A673 (cell line): Measurements from ENCODE around the gene SCTR. TPM values are rescaled to one million over a fixed set of nuclear protein-coding genes. Genes with fewer than 3 reads are reported as not detected.

Experiments
- BruUV-seq: library from RNA; stranded (reverse); fragments of 400-500 nt; replicated peaks from 2 replicates; lab custom pipeline; 2021; lab: Mats Ljungman, UMichigan
- CTCF ChIA-PET: fragments of 300-600 bp; sonication (Branson Sonifier 250); formaldehyde crosslinking; loops from one replicate; lab custom pipeline; 2022; ENCODE audit warnings: antibody characterized with exemption; lab: Charles Lee
- POLR2A ChIA-PET: fragments of 300-600 bp; sonication (Branson Sonifier 250); formaldehyde crosslinking; loops from one replicate; lab custom pipeline; 2022; ENCODE audit warnings: antibody characterized with exemption; ENCODE audit not compliant: low non-redundant PET; lab: Charles Lee
- DNase-seq: peaks from one replicate; pipeline ENCODE4 v3.0.0-alpha.2; 2015; ENCODE audit warnings: low spot score
- H3K27ac ChIP-seq: fragments of 200-600 bp; sonication (generic); 2 replicates; pipeline ENCODE4 v1.5.1; 2016; ENCODE audit warnings: mixed run types, low read depth, mild to moderate bottlenecking, mixed read lengths, antibody characterized with exemption, low read length; ENCODE audit not compliant: poor library complexity, severe bottlenecking
- H3K27me3 ChIP-seq: fragments of 200-600 bp; sonication (generic); replicated peaks from 2 replicates; pipeline ENCODE4 v1.6.1; 2017; ENCODE audit warnings: mixed run types, low read depth, mild to moderate bottlenecking, mixed read lengths, antibody characterized with exemption, low read length; ENCODE audit not compliant: insufficient read depth, poor library complexity
- H3K36me3 ChIP-seq: fragments of 200-600 bp; sonication (generic); 2 replicates; pipeline ENCODE4 v1.6.1; 2016; ENCODE audit warnings: mixed run types, mild to moderate bottlenecking, mixed read lengths, antibody characterized with exemption, low read length; ENCODE audit not compliant: insufficient read depth, poor library complexity, severe bottlenecking
- H3K4me1 ChIP-seq: fragments of 200-600 bp; sonication (generic); 2 replicates; pipeline ENCODE4 v1.6.1; 2017; ENCODE audit warnings: mixed run types, mild to moderate bottlenecking, mixed read lengths, antibody characterized with exemption, low read length; ENCODE audit not compliant: insufficient read depth, poor library complexity, severe bottlenecking
- H3K4me3 ChIP-seq: fragments of 200-600 bp; sonication (generic); 2 replicates; pipeline ENCODE4 v1.5.1; 2016; ENCODE audit warnings: low read depth, mixed run types, mild to moderate bottlenecking, mixed read lengths, low read length; ENCODE audit not compliant: poor library complexity, severe bottlenecking
- H3K9me3 ChIP-seq: fragments of 200-600 bp; sonication (generic); 2 replicates; pipeline ENCODE4 v1.6.1; 2016; ENCODE audit warnings: mixed run types, low read depth, mild to moderate bottlenecking, mixed read lengths, antibody characterized with exemption, low read length; ENCODE audit not compliant: poor library complexity, severe bottlenecking
- EZH2 ChIP-seq: fragments of 200-600 bp; sonication (generic); IDR thresholded peaks from 2 replicates; pipeline ENCODE4 v1.6.1; 2017; ENCODE audit warnings: borderline replicate concordance, low read depth, mild to moderate bottlenecking, mixed read lengths, antibody characterized with exemption, low read length; ENCODE audit not compliant: poor library complexity, severe bottlenecking
- intact Hi-C: fragments of 100-400 bp; cut with micrococcal nuclease; formaldehyde crosslinking; loops from one replicate; pipeline ENCODE4 v1.10.0; 2022; ENCODE audit not compliant: unreplicated experiment
- total RNA-seq: library from RNA; stranded (reverse); gene quantifications from 2 replicates; pipeline ENCODE4 v1.2.3, GENCODE V29; 2021
- TF ChIP-seq, protein P1 (sequence below): fragments of 300-800, 200-600 bp; sonication (generic); conservative IDR thresholded peaks from 2 replicates; pipeline ENCODE4 v1.5.1; 2017; ENCODE audit warnings: low read depth, mild to moderate bottlenecking, antibody characterized with exemption, low read length, moderate library complexity, mixed read lengths

SCTR gene
- total RNA-seq, 1 experiment from 2014 or later, result not detected

DNA sequence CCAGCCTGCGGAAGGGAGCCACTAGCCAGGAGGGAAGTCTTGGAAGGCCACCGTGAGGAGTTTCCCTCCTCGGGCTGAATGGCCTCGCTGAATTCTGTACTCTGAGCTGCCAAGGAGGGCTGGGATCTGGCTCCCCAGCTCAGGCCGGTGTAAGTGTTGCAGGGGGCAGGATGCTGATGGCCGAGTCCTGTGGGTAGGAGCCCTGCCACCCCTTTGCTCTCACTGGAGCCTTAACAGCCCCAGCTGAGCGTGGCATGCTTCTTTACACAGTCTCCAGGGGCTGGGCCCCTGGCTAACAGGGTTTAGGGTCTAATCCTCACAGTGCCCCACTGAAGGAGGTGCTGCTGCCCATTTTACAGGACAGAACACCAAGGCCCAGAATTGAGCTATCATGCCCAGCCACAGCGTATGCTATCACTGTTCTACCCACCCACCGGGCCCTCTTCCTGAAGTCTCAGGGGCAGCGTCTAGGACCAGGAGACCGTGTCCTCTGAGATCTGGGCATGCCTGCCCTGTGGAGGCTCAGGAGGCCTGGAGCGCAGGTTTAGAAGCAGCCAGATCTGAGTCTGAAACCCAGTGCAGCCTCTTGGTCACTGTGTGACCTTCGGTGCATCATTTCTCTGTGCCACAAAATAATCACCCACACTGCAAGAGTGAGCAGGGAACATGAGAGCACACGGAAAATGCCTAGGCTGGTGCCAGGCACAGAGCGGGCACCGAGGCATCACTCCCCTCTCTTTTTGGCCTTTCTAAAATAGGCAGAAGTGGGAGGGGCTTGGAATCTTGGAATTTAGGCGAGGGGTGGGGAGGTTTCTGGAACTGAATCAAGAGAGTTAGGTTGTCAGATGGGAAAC, 49.7 kb downstream of the SCTR start:
- intact Hi-C loops, result loop anchor here (5.0 to 10.0 kb wide), 3 partner anchors 242 to 592 kb away; no protein-coding TSS in a partner anchor
- Histone ChIP-seq H3K4me3 (no peak overlapping the region), H3K9me3 (no peaks in the 10 kb centered on the region), H3K36me3 (no peaks in the 10 kb centered on the region), H3K27me3 (no peaks in the 10 kb centered on the region), H3K27ac (no peak overlapping the region), H3K4me1 (peaks cover 11% of the 10 kb centered on the region)
- ChIA-PET POLR2A (no interaction called here), CTCF (no interaction called here)
- TF ChIP-seq, protein P1, sequence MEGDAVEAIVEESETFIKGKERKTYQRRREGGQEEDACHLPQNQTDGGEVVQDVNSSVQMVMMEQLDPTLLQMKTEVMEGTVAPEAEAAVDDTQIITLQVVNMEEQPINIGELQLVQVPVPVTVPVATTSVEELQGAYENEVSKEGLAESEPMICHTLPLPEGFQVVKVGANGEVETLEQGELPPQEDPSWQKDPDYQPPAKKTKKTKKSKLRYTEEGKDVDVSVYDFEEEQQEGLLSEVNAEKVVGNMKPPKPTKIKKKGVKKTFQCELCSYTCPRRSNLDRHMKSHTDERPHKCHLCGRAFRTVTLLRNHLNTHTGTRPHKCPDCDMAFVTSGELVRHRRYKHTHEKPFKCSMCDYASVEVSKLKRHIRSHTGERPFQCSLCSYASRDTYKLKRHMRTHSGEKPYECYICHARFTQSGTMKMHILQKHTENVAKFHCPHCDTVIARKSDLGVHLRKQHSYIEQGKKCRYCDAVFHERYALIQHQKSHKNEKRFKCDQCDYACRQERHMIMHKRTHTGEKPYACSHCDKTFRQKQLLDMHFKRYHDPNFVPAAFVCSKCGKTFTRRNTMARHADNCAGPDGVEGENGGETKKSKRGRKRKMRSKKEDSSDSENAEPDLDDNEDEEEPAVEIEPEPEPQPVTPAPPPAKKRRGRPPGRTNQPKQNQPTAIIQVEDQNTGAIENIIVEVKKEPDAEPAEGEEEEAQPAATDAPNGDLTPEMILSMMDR, result no peak
- no peak for TF ChIP-seq EZH2
- no peak for DNase-seq
- no TSS peak for BruUV-seq

DNA sequence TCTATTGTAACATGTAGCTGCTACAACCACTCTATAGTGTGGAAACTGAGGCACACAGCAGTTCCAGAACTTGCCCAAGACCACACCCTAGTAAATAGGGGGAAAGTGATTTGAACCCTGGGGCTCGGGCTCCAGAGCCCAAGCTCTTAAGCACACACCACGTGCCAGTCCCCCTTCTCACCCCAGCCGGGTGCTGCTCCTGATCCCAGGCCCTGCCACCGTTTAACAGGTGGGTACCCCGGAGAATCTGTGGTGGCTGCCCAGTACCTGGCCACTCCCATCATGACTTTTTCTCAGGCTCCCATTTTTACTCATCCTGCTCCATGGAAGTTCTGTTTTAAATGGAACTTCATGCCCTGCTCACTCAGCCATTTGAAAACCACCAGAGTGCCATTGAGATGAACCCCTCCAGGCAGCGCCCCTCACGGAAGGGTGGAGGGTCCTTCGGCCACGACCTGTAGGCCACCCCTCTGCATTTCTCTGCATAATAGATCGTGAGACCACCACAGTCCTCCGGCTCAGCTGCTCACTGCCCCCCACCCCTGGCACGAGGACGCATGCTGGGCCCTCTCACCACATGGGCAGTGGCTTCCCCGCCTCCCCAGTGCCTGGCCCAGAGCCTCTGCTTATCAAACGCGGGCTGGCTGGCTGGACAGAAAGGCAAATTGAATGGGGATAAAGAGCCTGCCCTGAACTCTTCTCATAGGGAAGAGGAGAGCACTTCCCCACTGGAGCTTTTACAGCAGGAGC, 50.5 kb downstream of the SCTR start:
- Histone ChIP-seq H3K27me3 (no peaks in the 10 kb centered on the region), H3K27ac (no peak overlapping the region), H3K36me3 (no peaks in the 10 kb centered on the region), H3K4me3 (no peak overlapping the region), H3K4me1 (peaks cover 11% of the 10 kb centered on the region), H3K9me3 (no peaks in the 10 kb centered on the region)
- DNase-seq, result no peak
- BruUV-seq, result no TSS peak
- TF ChIP-seq, protein P1, result no peak
- TF ChIP-seq EZH2, result no peak
- intact Hi-C loops, result loop anchor here (5.0 to 10.0 kb wide), 2 partner anchors 471 to 591 kb away; no protein-coding TSS in a partner anchor
- POLR2A ChIA-PET, result no interaction called here
- CTCF ChIA-PET, result no interaction called here

DNA sequence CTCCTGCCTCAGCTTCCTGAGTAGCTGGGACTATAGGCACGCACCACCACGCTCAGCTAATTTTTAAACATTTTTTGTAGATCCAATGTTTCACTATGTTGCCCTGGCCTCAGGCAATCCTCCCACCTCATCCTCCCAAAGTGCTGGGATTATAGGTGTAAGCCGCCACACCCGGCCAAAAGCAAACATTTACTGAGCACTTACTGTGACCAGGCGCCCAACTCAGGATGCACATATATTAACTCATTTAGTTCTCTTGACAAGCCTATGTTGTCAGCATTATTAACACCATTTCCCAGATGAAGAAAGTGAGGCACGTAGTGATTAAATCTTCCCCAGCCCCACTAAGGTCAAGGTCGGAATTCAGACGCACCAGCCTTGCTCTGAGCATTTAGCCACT, 51.5 kb downstream of the SCTR start:
- H3K27me3 ChIP-seq, result no peaks in the 10 kb centered on the region
- POLR2A ChIA-PET, result no interaction called here
- no TSS peak for BruUV-seq
- no peak overlapping the region for H3K4me3 ChIP-seq
- no peak for DNase-seq
- intact Hi-C loops, result loop anchor here (5.0 to 10.0 kb wide), 2 partner anchors 472 to 590 kb away; no protein-coding TSS in a partner anchor
- CTCF ChIA-PET, result no interaction called here
- no peak for TF ChIP-seq EZH2
- TF ChIP-seq, protein P1, result no peak
- no peaks in the 10 kb centered on the region for H3K36me3 ChIP-seq
- H3K4me1 ChIP-seq, result peaks cover 11% of the 10 kb centered on the region
- no peaks in the 10 kb centered on the region for H3K9me3 ChIP-seq
- no peak overlapping the region for H3K27ac ChIP-seq
